ENCODE results near the gene SPATA32.

The SPATA32 gene

DNA sequence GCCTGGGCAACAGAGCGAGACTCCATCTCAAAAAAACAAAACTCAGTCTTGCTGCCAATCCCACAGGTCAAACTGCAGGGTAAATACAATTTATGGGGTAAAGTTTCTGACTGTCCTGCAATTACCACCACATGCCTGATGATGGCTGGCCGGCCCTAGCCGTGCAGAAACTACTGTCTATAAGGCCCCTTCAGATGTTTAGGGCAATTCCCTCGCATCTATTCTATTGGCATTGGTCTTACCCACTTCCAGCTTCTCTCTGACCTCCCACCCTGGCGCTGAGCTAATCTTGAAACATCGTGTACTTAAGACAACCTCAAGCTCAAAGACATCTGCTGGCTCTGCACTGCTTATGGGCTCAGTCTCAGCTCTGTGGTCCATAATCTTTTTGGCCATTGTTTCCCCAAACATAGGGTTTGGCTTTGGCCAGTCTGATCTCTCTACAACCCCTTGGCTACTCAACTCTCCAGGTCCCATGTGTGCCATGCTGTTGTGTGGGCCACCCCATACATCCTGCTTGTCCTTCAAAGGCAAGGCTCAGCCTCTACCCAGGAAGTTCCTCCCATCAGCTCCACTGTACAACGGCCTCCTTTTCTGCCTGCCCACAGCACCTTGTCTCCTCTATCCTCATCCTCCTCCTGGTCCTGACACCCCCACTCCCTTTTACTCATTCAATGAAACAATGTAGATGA is 38.3 kb upstream of the SPATA32 start:
- TF ChIP-seq ZFX (IDR thresholded peaks at IDR 0.05) (no peak), CTCF (conservative IDR thresholded peaks at IDR 0.05) (no peak)
- no peak overlapping the region for H3K27ac ChIP-seq

DNA sequence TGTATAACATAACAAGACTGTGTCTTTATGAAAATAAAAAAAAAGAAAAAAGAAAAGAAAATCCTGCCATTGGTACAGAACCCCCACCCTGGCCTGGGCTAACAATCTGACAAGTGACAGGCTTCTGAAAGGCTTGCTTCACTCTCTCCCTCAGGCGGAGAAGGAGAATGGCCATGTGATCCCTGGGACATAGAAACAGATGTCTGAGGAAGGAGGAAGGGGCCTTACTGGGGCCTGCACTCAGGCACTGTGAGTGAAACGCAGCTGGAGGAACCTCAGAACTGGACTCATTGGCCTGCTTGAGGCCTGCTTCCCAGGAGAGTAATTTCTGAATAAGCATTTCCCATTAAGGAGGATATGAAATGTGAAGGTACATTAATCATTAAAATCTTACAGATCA is 37.5 kb upstream of the SPATA32 start:
- TF ChIP-seq CTCF (conservative IDR thresholded peaks at IDR 0.05) (no peak), ZFX (IDR thresholded peaks at IDR 0.05) (no peak)
- H3K27ac ChIP-seq: no peak overlapping the region

DNA sequence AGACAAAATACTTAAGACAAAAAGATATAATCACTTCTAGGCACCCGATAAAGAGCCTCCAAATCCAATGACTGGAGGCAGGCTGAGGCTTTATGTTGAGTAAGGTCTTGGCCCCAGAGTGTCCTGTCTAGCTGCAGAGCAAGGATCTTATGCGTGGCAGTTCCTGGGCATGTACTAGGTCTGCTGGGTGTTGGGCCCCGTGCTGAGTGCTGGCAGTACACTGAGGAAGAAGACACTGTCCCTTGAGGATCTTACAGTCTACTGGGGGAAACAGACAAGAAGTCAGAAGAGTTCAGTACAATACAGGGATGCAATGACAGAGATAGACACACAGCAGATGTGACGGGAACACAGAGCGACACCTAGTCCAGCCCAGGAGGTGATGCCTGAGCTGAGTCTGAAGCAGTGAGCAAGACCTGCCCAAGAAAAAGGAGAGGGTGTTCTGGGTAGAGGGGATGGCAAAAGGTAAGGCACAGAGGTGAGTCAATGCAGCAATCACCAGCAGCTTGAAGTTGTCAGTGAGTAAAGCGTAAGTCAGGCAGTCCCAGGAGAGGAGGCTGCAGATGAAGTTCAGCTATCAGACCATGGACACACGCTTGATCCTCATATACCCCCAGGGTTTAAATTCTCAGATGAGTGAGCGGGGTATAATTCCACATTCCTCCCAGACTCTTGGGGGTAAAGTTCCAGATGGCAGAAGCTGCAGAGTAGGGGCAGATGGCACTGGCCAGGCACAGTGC is 36.8 kb upstream of the SPATA32 start:
- no peak for TF ChIP-seq ZFX (IDR thresholded peaks at IDR 0.05)
- TF ChIP-seq CTCF (conservative IDR thresholded peaks at IDR 0.05): no peak
- H3K27ac ChIP-seq: no peak overlapping the region

GRCh38 chr17:45296833-45297124 is 34.9 kb upstream of the SPATA32 start:
- H3K27ac ChIP-seq: peak overlapping the region; percentile 16
- TF ChIP-seq CTCF (conservative IDR thresholded peaks at IDR 0.05) (no peak), ZFX (IDR thresholded peaks at IDR 0.05) (no peak)

GRCh38 chr17:45296003-45296832 is 34.3 kb upstream of the SPATA32 start:
- peak overlapping the region; percentile 16 for H3K27ac ChIP-seq
- no peak for TF ChIP-seq CTCF (conservative IDR thresholded peaks at IDR 0.05)
- no peak for TF ChIP-seq ZFX (IDR thresholded peaks at IDR 0.05)

DNA sequence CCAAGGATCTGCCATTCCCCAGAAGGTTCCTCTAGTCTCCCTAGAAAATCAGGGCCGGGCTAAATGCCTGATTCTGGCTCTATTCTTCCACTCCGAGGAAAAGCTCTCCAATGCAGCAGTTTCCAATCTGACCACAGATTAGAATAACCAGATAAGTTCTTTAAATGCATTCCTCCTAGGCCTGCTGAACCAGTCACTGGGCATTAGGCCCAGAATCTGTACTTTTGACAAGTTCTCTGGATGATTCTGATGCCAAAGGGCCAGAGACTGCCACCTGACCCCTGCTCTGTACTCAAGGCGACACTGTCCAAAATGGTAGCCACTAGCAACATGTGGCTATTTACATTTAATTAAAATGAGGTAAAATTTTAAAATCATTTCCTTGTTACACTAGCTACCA is 32.6 kb upstream of the SPATA32 start:
- H3K27ac ChIP-seq: peak overlapping the region; percentile 95
- TF ChIP-seq CTCF (conservative IDR thresholded peaks at IDR 0.05): no peak
- no peak for TF ChIP-seq ZFX (IDR thresholded peaks at IDR 0.05)

All from C4-2B (cell line).